Vagina (tissue), 2 donors: ENCODE measurements around the gene TBCC. TPM values are rescaled to one million over a fixed set of nuclear protein-coding genes. Genes with fewer than 3 reads are reported as not detected.
"Not testable (repeated sequence)": the region's sequence is repeated elsewhere in the genome, so short reads cannot be mapped to it uniquely, and the experiment has no call there.

Experiments
- DNase-seq, 2 donors: peaks; one replicate each; pipeline ENCODE4 v3.0.0-alpha.2; 2017; ENCODE audit errors: extremely low spot score in 2 of 2
- H3K27ac ChIP-seq: fragments of 200-600 bp; sonication (generic); one replicate; pipeline ENCODE4 v1.5.1; 2019
- H3K27me3 ChIP-seq: fragments of 200-600 bp; sonication (generic); one replicate; pipeline ENCODE4 v1.5.1; 2019
- H3K36me3 ChIP-seq, 2 donors: fragments of 200-600 bp; sonication (generic); one replicate each; pipeline ENCODE4 v1.5.1; 2017 to 2019
- H3K4me1 ChIP-seq: fragments of 200-600 bp; sonication (generic); one replicate; pipeline ENCODE4 v1.5.1; 2019
- H3K4me3 ChIP-seq, 2 donors: fragments of 200-600 bp; sonication (generic); 1 replicate in 1 of 2; 2 replicates in 1 of 2; pipeline ENCODE4 v1.5.1; 2016 to 2019
- H3K9me3 ChIP-seq: fragments of 200-600 bp; sonication (generic); one replicate; pipeline ENCODE4 v1.5.1; 2019
- CTCF ChIP-seq, 3 experiments: fragments of 450-650 bp in 2 of 3; fragments of 200-600 bp in 1 of 3; sonication (generic) in 1 of 3; IDR thresholded peaks; one replicate each; pipeline ENCODE4 v1.5.1; 2017 to 2019; ENCODE audit warnings: antibody characterized with exemption in 3 of 3, mild to moderate bottlenecking in 2 of 3, moderate library complexity in 2 of 3
- POLR2A ChIP-seq, 2 donors: fragments of 450-650 bp; IDR thresholded peaks; one replicate each; pipeline ENCODE4 v1.6.1; 2017; ENCODE audit warnings: antibody characterized with exemption in 2 of 2, mild to moderate bottlenecking in 2 of 2, moderate library complexity in 2 of 2
- POLR2AphosphoS5 ChIP-seq, 2 donors: sonication (generic); formaldehyde crosslinking; IDR thresholded peaks; one replicate each; pipeline ENCODE4 v1.9.0; 2017; ENCODE audit warnings: antibody characterized with exemption in 2 of 2, mild to moderate bottlenecking in 2 of 2, low read depth in 1 of 2; ENCODE audit not compliant: insufficient read depth in 1 of 2
- intact Hi-C: fragments of 100-400 bp; cut with DNase I; formaldehyde crosslinking; loops from one replicate; pipeline ENCODE4 v1.15.1; 2023
- total RNA-seq: library from RNA; depleted of rRNA; stranded (reverse); fragments of >200 nt; gene quantifications from one replicate; pipeline ENCODE4 v1.2.3, GENCODE V29; 2016

TBCC gene
- total RNA-seq, 1 donor from 2014 or later: 16.7 TPM

DNA sequence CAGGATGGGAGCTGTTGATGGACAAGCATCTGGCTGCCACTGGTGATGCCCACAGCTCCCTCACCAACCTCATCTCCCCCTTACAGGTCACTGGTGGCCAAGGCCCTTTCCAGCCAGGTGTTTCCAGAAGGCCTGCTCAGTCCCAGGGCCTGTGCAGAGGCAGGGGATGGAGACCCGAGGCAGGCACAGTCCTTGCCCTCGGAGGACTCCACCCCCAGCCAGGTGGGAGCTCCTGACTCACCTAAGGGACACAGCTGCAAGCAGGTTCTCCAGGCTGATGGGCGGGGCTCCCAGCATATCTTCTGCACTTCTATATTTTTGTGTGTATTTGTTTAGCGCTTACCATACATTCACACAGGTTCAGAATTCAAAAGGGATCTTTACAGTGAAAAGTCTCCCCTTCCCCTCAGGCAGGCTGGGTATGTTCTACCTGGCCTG is 40.9 kb downstream of the TBCC start:
- Histone ChIP-seq H3K36me3 (no peaks in the 10 kb centered on the region), H3K4me1 (peaks cover 17% of the 10 kb centered on the region), H3K9me3 (no peaks in the 10 kb centered on the region), H3K4me3 (peak overlapping the region in 1 of 2 donors; percentile 35), H3K27me3 (no peaks in the 10 kb centered on the region), H3K27ac (no peak overlapping the region)
- intact Hi-C loops: no loop called here
- TF ChIP-seq CTCF (IDR thresholded peaks at IDR 0.05) (no peak), POLR2AphosphoS5 (IDR thresholded peaks at IDR 0.05; ENCODE audit: insufficient read depth in 1 of 2, low read depth in 1 of 2) (no peak), POLR2A (IDR thresholded peaks at IDR 0.05) (no peak)
- no peak for DNase-seq

GRCh38 chr6:42704251-42704936 is 41.5 kb downstream of the TBCC start:
- no peak for DNase-seq
- peaks cover 17% of the 10 kb centered on the region for H3K4me1 ChIP-seq
- intact Hi-C loops: no loop called here
- H3K9me3 ChIP-seq: no peaks in the 10 kb centered on the region
- no peaks in the 10 kb centered on the region for H3K36me3 ChIP-seq
- H3K4me3 ChIP-seq: peak overlapping the region; percentile 34 to 35
- TF ChIP-seq CTCF (IDR thresholded peaks at IDR 0.05) (no peak), POLR2A (IDR thresholded peaks at IDR 0.05) (no peak), POLR2AphosphoS5 (IDR thresholded peaks at IDR 0.05; ENCODE audit: insufficient read depth in 1 of 2, low read depth in 1 of 2) (peak in 1 of 2 donors; percentile 31)
- H3K27ac ChIP-seq: no peak overlapping the region
- no peaks in the 10 kb centered on the region for H3K27me3 ChIP-seq

DNA sequence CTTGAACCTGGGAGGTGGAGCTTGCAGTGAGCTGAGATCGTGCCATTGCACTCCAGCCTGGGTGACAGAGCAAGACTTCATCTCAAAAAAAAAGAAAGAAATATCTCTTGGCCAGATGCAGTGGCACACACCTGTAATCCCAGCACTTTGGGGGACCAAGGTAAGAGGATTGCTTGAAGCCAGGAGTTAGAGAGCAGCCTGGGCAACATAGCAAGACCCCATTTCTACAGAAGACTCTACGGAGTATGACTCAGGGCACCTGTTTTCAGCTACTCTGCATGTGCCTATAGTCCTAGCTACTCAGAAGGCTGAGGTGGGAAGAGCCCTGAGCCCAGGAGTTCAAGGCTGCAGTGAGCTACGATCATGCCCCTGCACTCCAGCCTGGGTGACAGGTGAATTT is 43.1 kb downstream of the TBCC start:
- H3K4me1 ChIP-seq: peaks cover 17% of the 10 kb centered on the region
- DNase-seq, H3K27me3 ChIP-seq, H3K36me3 ChIP-seq, H3K4me3 ChIP-seq, intact Hi-C loops, H3K27ac ChIP-seq, H3K9me3 ChIP-seq: not testable (repeated sequence)

DNA sequence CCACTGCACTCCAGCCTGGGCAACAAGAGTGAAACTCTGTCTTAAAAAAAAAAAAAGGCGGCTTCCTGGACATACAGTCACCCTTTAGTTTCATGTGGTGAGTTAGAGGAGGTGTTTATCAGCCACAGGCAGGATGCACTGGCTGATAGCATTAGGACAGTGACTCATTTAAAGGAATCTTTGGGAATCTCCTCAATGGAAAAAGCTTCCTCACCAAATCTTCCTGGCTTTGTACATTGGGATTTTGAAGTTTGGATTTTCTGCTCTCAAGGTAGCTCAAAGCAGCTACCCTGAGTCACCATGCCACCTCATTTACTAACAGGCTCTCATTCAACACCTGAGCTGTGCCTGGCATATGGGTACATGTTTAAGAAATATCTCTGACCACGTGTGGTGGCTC is 43.7 kb downstream of the TBCC start:
- Histone ChIP-seq H3K27ac (no peak overlapping the region), H3K36me3 (no peaks in the 10 kb centered on the region)
- no peak for DNase-seq

DNA sequence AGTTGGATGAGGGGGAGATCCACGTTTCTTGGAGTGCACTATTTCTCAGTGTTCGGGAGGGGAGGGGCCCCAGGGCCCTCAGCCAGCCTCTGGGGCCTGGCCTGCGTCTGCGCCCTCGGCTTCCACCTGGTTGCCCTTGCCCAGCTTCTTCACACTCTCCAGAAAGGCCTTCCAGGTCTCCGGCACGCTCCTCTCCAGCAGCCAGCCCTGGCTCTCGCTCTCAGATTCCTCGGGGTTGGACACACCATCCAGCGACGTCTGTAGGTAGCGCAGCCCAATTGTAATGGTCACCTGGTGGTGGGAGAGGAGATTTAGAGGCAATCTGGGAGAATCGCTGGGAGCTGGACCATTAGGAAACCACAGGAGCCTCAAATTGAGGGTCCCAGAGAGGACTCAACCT is 47.7 kb downstream of the TBCC start:
- Histone ChIP-seq H3K36me3 (peaks cover 0 to 8% of the 10 kb centered on the region in 2 donors), H3K4me1 (peaks cover 18% of the 10 kb centered on the region), H3K9me3 (no peaks in the 10 kb centered on the region), H3K4me3 (no peak overlapping the region), H3K27me3 (no peaks in the 10 kb centered on the region), H3K27ac (no peak overlapping the region)
- intact Hi-C loops: no loop called here
- no peak for DNase-seq
- TF ChIP-seq CTCF (IDR thresholded peaks at IDR 0.05) (no peak), POLR2AphosphoS5 (IDR thresholded peaks at IDR 0.05; ENCODE audit: insufficient read depth in 1 of 2, low read depth in 1 of 2) (no peak), POLR2A (IDR thresholded peaks at IDR 0.05) (no peak)

More for the DNA sequence above, 43.7 kb downstream of the TBCC start:
- Histone ChIP-seq H3K4me1 (peaks cover 17% of the 10 kb centered on the region), H3K4me3 (no peak overlapping the region), H3K27me3 (no peaks in the 10 kb centered on the region), H3K9me3 (no peaks in the 10 kb centered on the region)
- intact Hi-C loops: no loop called here
- TF ChIP-seq POLR2A (IDR thresholded peaks at IDR 0.05) (no peak), POLR2AphosphoS5 (IDR thresholded peaks at IDR 0.05; ENCODE audit: insufficient read depth in 1 of 2, low read depth in 1 of 2) (no peak), CTCF (IDR thresholded peaks at IDR 0.05) (no peak)
